ENCODE results near the gene ZNF497. TPM values are rescaled to one million over a fixed set of nuclear protein-coding genes. Genes with fewer than 3 reads are reported as not detected.

The ZNF497 gene
- total and polyA plus RNA-seq, 12 donors = 0.14 to 0.73 (median 0.30) TPM; not detected in 1

DNA sequence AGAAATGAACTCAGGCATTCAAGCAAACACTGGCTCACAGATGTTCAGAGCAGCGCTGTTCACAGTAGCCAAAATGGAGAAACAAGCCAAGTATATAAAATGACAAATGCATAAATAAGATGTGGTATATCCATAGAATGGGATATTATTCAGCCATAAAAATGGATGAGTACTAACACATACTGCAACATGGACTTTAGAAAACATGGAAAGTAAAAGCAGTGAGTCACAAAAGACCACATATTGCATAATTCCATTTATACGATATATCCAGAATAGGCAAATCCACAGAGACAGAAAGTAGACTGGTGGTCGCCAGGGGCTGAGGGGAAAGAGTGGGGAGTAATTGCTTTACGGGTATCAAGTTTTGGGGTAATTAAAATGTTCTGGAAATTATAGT, 11.6 kb upstream of the ZNF497 start:
- H3K9me3 ChIP-seq = no peaks in the 10 kb centered on the region
- no peaks in the 10 kb centered on the region for H3K27me3 ChIP-seq
- H3K36me3 ChIP-seq = no peaks in the 10 kb centered on the region
- no peak overlapping the region for H3K27ac ChIP-seq
- ATAC-seq (no peak), DNase-seq (no peak)
- intact Hi-C loops (cut with DNase I) = no loop called here
- TF ChIP-seq, protein P1, sequence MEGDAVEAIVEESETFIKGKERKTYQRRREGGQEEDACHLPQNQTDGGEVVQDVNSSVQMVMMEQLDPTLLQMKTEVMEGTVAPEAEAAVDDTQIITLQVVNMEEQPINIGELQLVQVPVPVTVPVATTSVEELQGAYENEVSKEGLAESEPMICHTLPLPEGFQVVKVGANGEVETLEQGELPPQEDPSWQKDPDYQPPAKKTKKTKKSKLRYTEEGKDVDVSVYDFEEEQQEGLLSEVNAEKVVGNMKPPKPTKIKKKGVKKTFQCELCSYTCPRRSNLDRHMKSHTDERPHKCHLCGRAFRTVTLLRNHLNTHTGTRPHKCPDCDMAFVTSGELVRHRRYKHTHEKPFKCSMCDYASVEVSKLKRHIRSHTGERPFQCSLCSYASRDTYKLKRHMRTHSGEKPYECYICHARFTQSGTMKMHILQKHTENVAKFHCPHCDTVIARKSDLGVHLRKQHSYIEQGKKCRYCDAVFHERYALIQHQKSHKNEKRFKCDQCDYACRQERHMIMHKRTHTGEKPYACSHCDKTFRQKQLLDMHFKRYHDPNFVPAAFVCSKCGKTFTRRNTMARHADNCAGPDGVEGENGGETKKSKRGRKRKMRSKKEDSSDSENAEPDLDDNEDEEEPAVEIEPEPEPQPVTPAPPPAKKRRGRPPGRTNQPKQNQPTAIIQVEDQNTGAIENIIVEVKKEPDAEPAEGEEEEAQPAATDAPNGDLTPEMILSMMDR (IDR thresholded peaks at IDR 0.05) = no peak
- peaks cover 0 to 14% (median under 1%) of the 10 kb centered on the region in 9 donors for H3K4me1 ChIP-seq
- H3K4me3 ChIP-seq = no peak overlapping the region
- WGBS, 2 donors = 87 to 88% methylated on average over 4 of the region's 4 CpGs

DNA sequence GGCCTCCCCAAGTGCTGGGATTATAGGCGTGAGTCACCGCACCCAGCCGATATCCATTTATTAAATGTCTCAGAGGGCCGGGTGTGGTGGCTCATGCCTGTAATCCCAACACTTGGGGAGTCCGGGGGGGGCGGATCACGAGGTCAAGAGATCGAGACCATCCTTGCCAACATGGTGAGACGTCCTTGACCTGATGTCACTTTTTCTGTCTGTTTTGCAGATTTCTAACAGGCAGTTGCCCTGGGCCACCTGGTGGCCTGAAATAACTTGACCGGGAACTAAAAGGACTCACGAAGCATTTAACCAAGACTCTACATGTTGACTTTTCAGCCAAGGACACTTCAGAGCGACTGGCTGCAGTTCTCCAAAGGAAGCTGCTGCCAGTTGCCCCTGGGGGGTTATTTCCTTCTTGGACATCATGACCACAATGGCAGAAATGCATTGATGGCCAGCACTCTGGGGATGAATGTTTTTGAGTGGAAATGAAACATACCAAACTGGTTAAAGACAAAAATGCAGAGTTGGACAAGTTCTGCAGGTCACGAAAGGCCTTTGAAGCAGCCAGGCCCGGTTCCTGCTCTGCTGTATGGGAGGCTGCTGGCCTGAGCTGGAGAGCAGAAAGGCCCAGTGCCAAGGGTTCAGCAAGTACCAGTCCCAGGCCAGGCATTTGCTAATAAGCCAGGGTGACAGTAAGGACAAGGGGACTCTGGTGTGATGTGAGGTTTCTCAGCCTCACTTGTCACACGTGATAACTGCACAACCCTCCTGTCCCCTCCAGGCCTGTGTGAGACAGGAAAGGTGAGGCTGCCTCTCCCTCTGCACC, 10.0 kb upstream of the ZNF497 start:
- H3K4me3 ChIP-seq = no peak overlapping the region
- 63 to 68% methylated on average over 15 of the region's 15 CpGs for WGBS, 2 donors
- peaks cover 0 to 13% (median 6%) of the 10 kb centered on the region in 7 donors for H3K27me3 ChIP-seq
- peaks cover 0 to 12% (median 0%) of the 10 kb centered on the region in 9 donors for H3K4me1 ChIP-seq
- TF ChIP-seq, protein P1 (IDR thresholded peaks at IDR 0.05) = no peak
- DNase-seq (no peak), ATAC-seq (peak; percentile 56 to 97 (median 81))
- H3K27ac ChIP-seq = peak overlapping the region in 9 of 10 donors; percentile 8 to 73 (median 55)
- intact Hi-C loops (cut with DNase I) = no loop called here
- no peaks in the 10 kb centered on the region for H3K9me3 ChIP-seq
- H3K36me3 ChIP-seq = no peaks in the 10 kb centered on the region

DNA sequence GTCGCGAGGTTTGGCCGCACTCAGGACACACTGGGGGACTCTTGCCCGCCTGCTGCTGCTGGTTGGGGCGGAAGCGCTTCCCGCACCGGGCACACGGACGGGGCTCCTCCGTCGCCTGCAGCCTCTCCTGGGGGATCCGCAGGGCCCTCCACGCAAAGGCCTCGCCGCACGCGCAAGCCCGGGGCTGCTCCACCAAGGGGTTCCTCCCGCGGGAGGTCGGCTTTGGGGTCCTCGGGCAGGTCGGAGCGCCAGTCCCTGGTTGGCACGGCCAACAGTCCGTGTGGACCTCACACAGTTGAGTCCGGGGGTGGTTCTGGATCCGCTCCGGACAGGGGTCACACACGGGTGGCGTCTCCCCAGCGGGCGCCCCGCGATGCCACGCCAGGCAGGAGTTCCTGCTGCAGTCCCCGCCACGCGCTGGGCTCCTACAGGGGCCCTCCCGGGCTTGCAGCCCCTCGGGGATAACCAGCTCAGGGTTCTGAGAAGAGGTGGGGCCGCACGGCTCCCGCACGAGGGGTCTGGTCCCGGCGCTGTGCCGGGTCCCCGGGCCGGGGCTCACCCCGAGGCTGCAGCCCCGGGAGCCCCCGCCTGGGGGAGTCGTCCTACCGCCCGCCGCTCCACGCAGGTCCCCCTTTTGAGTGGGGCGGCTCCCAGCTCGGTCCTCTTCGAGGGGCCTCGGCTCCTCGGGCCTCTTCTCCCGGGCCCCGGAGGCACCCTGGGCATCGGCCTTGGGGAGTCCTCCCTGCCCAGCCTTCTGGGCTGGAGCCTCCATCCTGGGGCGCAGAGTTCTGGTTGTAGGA, 6.2 kb upstream of the ZNF497 start:
- no peak for DNase-seq
- ATAC-seq = no peak
- intact Hi-C loops (cut with DNase I) = no loop called here

More for the DNA sequence above, 6.2 kb upstream of the ZNF497 start:
- H3K4me1 ChIP-seq = peaks cover 0 to 12% (median 4%) of the 10 kb centered on the region in 9 donors
- H3K4me3 ChIP-seq = no peak overlapping the region
- TF ChIP-seq, protein P1 (IDR thresholded peaks at IDR 0.05) = no peak
- no peaks in the 10 kb centered on the region for H3K9me3 ChIP-seq
- H3K27ac ChIP-seq = no peak overlapping the region
- 69% methylated on average over 59 to 68 of the region's 68 CpGs for WGBS, 2 donors
- no peaks in the 10 kb centered on the region for H3K36me3 ChIP-seq
- peaks cover 0 to 30% (median 14%) of the 10 kb centered on the region in 7 donors for H3K27me3 ChIP-seq

Data from heart right ventricle (tissue), 16 donors.